BJ (cell line): ENCODE data around the gene DDX23. TPM values are rescaled to one million over a fixed set of nuclear protein-coding genes. Genes with fewer than 3 reads are reported as not detected.
A peak's percentile ranks its signal among the peaks of the same experiment; 100 is the strongest.

Experiments
- CTCF ChIA-PET: fragments of 350-600 bp; formaldehyde crosslinking; extraction: SDS; loops from one replicate; lab custom pipeline; 2021; ENCODE audit warnings: antibody characterized with exemption, inconsistent platforms; lab: Yijun Ruan, JAX
- POLR2A ChIA-PET: fragments of 300-600 bp; sonication (Branson Sonifier 250); formaldehyde crosslinking; extraction: SDS; loops from one replicate; lab custom pipeline; 2021; ENCODE audit warnings: antibody characterized with exemption; lab: Charles Lee
- DNase-seq: peaks from one replicate; pipeline ENCODE4 v3.0.0-alpha.2; 2011; ENCODE audit warnings: low read depth
- H3K27me3 ChIP-seq: 2 replicates; pipeline ENCODE4 v1.6.0; 2011; ENCODE audit warnings: low read length; ENCODE audit not compliant: control insufficient read depth, insufficient read depth
- H3K36me3 ChIP-seq: 2 replicates; pipeline ENCODE4 v1.5.1; 2011; ENCODE audit warnings: low read length; ENCODE audit not compliant: control insufficient read depth, insufficient read depth
- H3K4me3 ChIP-seq: 2 replicates; pipeline ENCODE4 v1.5.1; 2011; ENCODE audit warnings: low read depth, mild to moderate bottlenecking, control low read depth, low read length
- polyA plus RNA-seq: library from polyadenylated mRNA; depleted of rRNA; stranded (reverse); fragments of >200 nt; gene quantifications from 2 replicates; pipeline ENCODE4 v1.2.3, GENCODE V29; 2011
- TF ChIP-seq, protein P1 (sequence below): IDR thresholded peaks from 2 replicates; pipeline ENCODE4 v1.5.1; 2011; ENCODE audit warnings: low read depth, mild to moderate bottlenecking, control low read depth, inconsistent platforms, low read length, moderate library complexity; ENCODE audit not compliant: insufficient read depth

DDX23 gene
- polyA plus RNA-seq, 1 experiment = 59.4 TPM

GRCh38 chr12:48890657-48891418, 38.9 kb upstream of the DDX23 start:
- Histone ChIP-seq H3K27me3 (peaks cover 5% of the 10 kb centered on the region; the same call in 1 of the 2 replicates), H3K36me3 (no peaks in the 10 kb centered on the region), H3K4me3 (peak overlapping the region; percentile 24)
- TF ChIP-seq, protein P1, sequence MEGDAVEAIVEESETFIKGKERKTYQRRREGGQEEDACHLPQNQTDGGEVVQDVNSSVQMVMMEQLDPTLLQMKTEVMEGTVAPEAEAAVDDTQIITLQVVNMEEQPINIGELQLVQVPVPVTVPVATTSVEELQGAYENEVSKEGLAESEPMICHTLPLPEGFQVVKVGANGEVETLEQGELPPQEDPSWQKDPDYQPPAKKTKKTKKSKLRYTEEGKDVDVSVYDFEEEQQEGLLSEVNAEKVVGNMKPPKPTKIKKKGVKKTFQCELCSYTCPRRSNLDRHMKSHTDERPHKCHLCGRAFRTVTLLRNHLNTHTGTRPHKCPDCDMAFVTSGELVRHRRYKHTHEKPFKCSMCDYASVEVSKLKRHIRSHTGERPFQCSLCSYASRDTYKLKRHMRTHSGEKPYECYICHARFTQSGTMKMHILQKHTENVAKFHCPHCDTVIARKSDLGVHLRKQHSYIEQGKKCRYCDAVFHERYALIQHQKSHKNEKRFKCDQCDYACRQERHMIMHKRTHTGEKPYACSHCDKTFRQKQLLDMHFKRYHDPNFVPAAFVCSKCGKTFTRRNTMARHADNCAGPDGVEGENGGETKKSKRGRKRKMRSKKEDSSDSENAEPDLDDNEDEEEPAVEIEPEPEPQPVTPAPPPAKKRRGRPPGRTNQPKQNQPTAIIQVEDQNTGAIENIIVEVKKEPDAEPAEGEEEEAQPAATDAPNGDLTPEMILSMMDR = peak; percentile 97
- DNase-seq = no peak
- POLR2A ChIA-PET = interaction anchor here (0.6 kb wide), 2 partner anchors 8 to 10 kb away, joined by 3 to 8 read pairs; no protein-coding TSS in a partner anchor
- CTCF ChIA-PET = interaction anchor here (0.6 to 5.2 kb wide), 39 partner anchors 9 to 147 kb away, joined by 3 to 243 read pairs (median 4); partner anchors contain the start of genes ADCY6, ARF3, CACNB3 and DDX23

- POLR2A ChIA-PET = no interaction called here
- Histone ChIP-seq H3K27me3 (peaks cover 5% of the 10 kb centered on the region; the same call in 1 of the 2 replicates), H3K4me3 (no peak overlapping the region), H3K36me3 (no peaks in the 10 kb centered on the region)
- CTCF ChIA-PET = interaction anchor here (0.9 to 5.2 kb wide), 19 partner anchors 8 to 146 kb away, joined by 3 to 243 read pairs (median 4); partner anchors contain the start of genes ADCY6, DDX23 and RND1
- TF ChIP-seq, protein P1 = no peak
- no peak for DNase-seq
Measured at GRCh38 chr12:48889679-48890078, 37.7 kb upstream of the DDX23 start.

- DNase-seq = no peak
- TF ChIP-seq, protein P1 = no peak
Measured at GRCh38 chr12:48883305-48884161, 31.6 kb upstream of the DDX23 start.

DNA sequence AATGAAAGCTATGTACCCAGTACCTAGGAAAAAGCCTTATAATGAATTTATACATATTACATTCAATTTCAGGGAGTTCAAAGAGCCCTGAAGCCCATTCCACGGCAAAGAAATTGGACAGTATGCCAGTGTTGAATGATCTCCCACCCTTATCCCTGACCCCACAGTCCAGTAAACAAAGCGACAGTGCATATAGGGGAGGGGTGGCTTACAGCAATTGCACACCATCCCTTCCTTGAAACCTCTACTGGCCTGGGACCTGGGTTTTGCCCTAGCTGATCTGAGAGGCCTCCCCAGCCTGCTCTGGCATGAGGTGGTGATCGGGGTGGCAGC, 31.0 kb upstream of the DDX23 start:
- TF ChIP-seq, protein P1 = no peak
- H3K27me3 ChIP-seq = peaks cover 6% of the 10 kb centered on the region
- H3K36me3 ChIP-seq = no peaks in the 10 kb centered on the region
- ChIA-PET CTCF (interaction anchor here (1.2 to 10.7 kb wide), 5 partner anchors 8 to 105 kb away, joined by 3 to 67 read pairs (median 4); partner anchors contain the start of gene DDX23), POLR2A (interaction anchor here (0.7 kb wide), 1 partner anchor 9 kb away, joined by 3 read pairs; no protein-coding TSS in a partner anchor)
- no peak for DNase-seq
- no peak overlapping the region for H3K4me3 ChIP-seq

More at GRCh38 chr12:48883305-48884161, 31.6 kb upstream of the DDX23 start:
- ChIA-PET POLR2A (no interaction called here), CTCF (interaction anchor here (1.2 to 10.7 kb wide), 5 partner anchors 7 to 105 kb away, joined by 3 to 67 read pairs (median 4); partner anchors contain the start of gene DDX23)
- no peak overlapping the region for H3K4me3 ChIP-seq
- H3K27me3 ChIP-seq = peaks cover 6% of the 10 kb centered on the region
- no peaks in the 10 kb centered on the region for H3K36me3 ChIP-seq
